ENCODE data around the gene MUC3A.

- no peak for TF ChIP-seq POLR2A (IDR thresholded peaks at IDR 0.05)
- TF ChIP-seq EP300 (IDR thresholded peaks at IDR 0.05), result no peak
Observed at GRCh38 chr7:100929808-100930174, 19.5 kb upstream of the MUC3A start.
